Lung (tissue), 12 donors: ENCODE data around the gene PTGES3. TPM values are rescaled to one million over a fixed set of nuclear protein-coding genes. Genes with fewer than 3 reads are reported as not detected.
"Not testable (repeated sequence)": the region's sequence is repeated elsewhere in the genome, so short reads cannot be mapped to it uniquely, and the experiment has no call there.

Experiments
- ATAC-seq: fragments of 200-7000 bp; cut with Tn5 transposase; one replicate; pipeline ENCODE4 v1.9.1; 2020; ENCODE audit warnings: moderate number of reproducible peaks; ENCODE audit not compliant: insufficient read depth, low FRiP score
- DNase-seq, 3 donors: peaks; one replicate each; pipeline ENCODE4 v3.0.0-alpha.2; 2013 to 2017
- H3K27ac ChIP-seq, 2 donors: one replicate each; pipeline ENCODE4 v1.5.1; 2013; ENCODE audit warnings: mild to moderate bottlenecking in 2 of 2, moderate library complexity in 2 of 2, control low read depth in 1 of 2, inconsistent platforms in 1 of 2, low read depth in 1 of 2, low read length in 1 of 2
- H3K27me3 ChIP-seq, 3 donors: one replicate each; pipeline ENCODE4 v1.5.1; 2013; ENCODE audit warnings: low read length in 2 of 3; ENCODE audit not compliant: control insufficient read depth in 3 of 3, insufficient read depth in 3 of 3
- H3K36me3 ChIP-seq, 4 donors: one replicate each; pipeline ENCODE4 v1.5.1; 2013; ENCODE audit warnings: low read length in 4 of 4, mild to moderate bottlenecking in 1 of 4, moderate library complexity in 1 of 4; ENCODE audit not compliant: control insufficient read depth in 4 of 4, insufficient read depth in 4 of 4
- H3K4me1 ChIP-seq, 5 donors: one replicate each; pipeline ENCODE4 v1.5.1; 2013; ENCODE audit warnings: low read length in 5 of 5, mild to moderate bottlenecking in 2 of 5, moderate library complexity in 1 of 5; ENCODE audit not compliant: control insufficient read depth in 5 of 5, insufficient read depth in 5 of 5
- H3K4me3 ChIP-seq: one replicate; pipeline ENCODE4 v1.5.1; 2013; ENCODE audit warnings: mild to moderate bottlenecking, control low read depth, moderate library complexity
- H3K9ac ChIP-seq, 2 donors: one replicate each; pipeline ENCODE4 v1.5.1; 2013; ENCODE audit warnings: low read length in 2 of 2, control low read depth in 1 of 2; ENCODE audit not compliant: insufficient read depth in 1 of 2
- H3K9me3 ChIP-seq, 4 donors: one replicate each; pipeline ENCODE4 v1.5.1; 2013; ENCODE audit warnings: low read length in 3 of 4, mild to moderate bottlenecking in 1 of 4, moderate library complexity in 1 of 4; ENCODE audit not compliant: control insufficient read depth in 4 of 4, insufficient read depth in 3 of 4
- CTCF ChIP-seq: IDR thresholded peaks from 2 replicates; pipeline ENCODE4 v1.5.1; 2012; ENCODE audit warnings: mild to moderate bottlenecking; ENCODE audit errors: control extremely low read depth, extremely low read depth
- WGBS, 2 donors: extraction: QIAGEN DNeasy Blood & Tissue Kit; methylation state at CpG; one replicate each; pipeline ENCODE4 v1.1.7; 2013; 5-methylcytosine and 5-hydroxymethylcytosine counted together
- polyA plus RNA-seq, 2 donors: library from polyadenylated mRNA; stranded (reverse); fragments of 200-250 nt; gene quantifications; one replicate each; pipeline ENCODE4 v1.2.1, GENCODE V29; 2013
- total RNA-seq, 2 donors: library from RNA; depleted of rRNA in 1 of 2; stranded (reverse); fragments of >200 nt in 1 of 2; gene quantifications; one replicate each; pipeline ENCODE4 v1.2.1, GENCODE V29; 2014 to 2021
- donor health status: control.
- donor health status: control.
- donor health status: Bipolar disorder and iron deficiency.
- donor health status: healthy.
- donor health status: DM: yes; HTN: yes; CAD: no.

The PTGES3 gene
- total and polyA plus RNA-seq, 4 donors, result 88.6 to 180 (median 152) TPM

- DNase-seq, result no peak
- no peak overlapping the region for H3K27ac ChIP-seq
- H3K4me1 ChIP-seq, result no peaks in the 10 kb centered on the region
- H3K27me3 ChIP-seq, result no peaks in the 10 kb centered on the region
- 92 to 93% methylated on average over 7 of the region's 7 CpGs for WGBS, 2 donors
- no peak for TF ChIP-seq CTCF
- H3K36me3 ChIP-seq, result peaks cover 6 to 19% (median 14%) of the 10 kb centered on the region in 4 donors
- H3K9ac ChIP-seq, result no peak overlapping the region
- H3K9me3 ChIP-seq, result no peaks in the 10 kb centered on the region
- H3K4me3 ChIP-seq, result no peak overlapping the region
- ATAC-seq, result no peak
Observed at GRCh38 chr12:56661560-56661959, 26.5 kb downstream of the PTGES3 start.

- Histone ChIP-seq H3K4me1 (no peaks in the 10 kb centered on the region), H3K27me3 (no peaks in the 10 kb centered on the region), H3K9me3 (no peaks in the 10 kb centered on the region), H3K27ac (no peak overlapping the region), H3K9ac (no peak overlapping the region), H3K4me3 (no peak overlapping the region), H3K36me3 (peaks cover 0 to 6% (median under 1%) of the 10 kb centered on the region in 4 donors)
- ATAC-seq, result no peak
- no peak for DNase-seq
- 76 to 87% methylated on average over 1 of the region's 1 CpG for WGBS, 2 donors
- no peak for TF ChIP-seq CTCF
Observed at GRCh38 chr12:56658921-56659320, 29.2 kb downstream of the PTGES3 start.

GRCh38 chr12:56657416-56658379 lies 30.4 kb downstream of the PTGES3 start:
- TF ChIP-seq CTCF, result no peak
- H3K4me1 ChIP-seq, result no peaks in the 10 kb centered on the region
- no peak for ATAC-seq
- WGBS, 2 donors, result 85 to 89% methylated on average over 7 of the region's 7 CpGs
- no peak overlapping the region for H3K27ac ChIP-seq
- no peak for DNase-seq
- H3K9ac ChIP-seq, result no peak overlapping the region
- peaks cover 0 to 1% (median 0%) of the 10 kb centered on the region in 4 donors for H3K36me3 ChIP-seq
- H3K9me3 ChIP-seq, result no peaks in the 10 kb centered on the region
- no peaks in the 10 kb centered on the region for H3K27me3 ChIP-seq
- no peak overlapping the region for H3K4me3 ChIP-seq

- not testable (repeated sequence) for H3K27ac ChIP-seq, H3K4me1 ChIP-seq, H3K36me3 ChIP-seq, DNase-seq, H3K27me3 ChIP-seq, H3K9ac ChIP-seq, ATAC-seq, H3K9me3 ChIP-seq, H3K4me3 ChIP-seq
- 84 to 92% methylated on average over 5 of the region's 5 CpGs for WGBS, 2 donors
Observed at GRCh38 chr12:56653781-56654180, 34.3 kb downstream of the PTGES3 start.

- peaks cover 0 to 12% (median 4%) of the 10 kb centered on the region in 5 donors for H3K4me1 ChIP-seq
- peaks cover 4 to 14% (median 8%) of the 10 kb centered on the region in 4 donors for H3K36me3 ChIP-seq
- H3K27ac ChIP-seq, DNase-seq, H3K9me3 ChIP-seq, H3K9ac ChIP-seq, H3K27me3 ChIP-seq, H3K4me3 ChIP-seq, ATAC-seq: not testable (repeated sequence)
- WGBS, 2 donors, result 92 to 100% methylated on average over 9 of the region's 9 CpGs
Observed at GRCh38 chr12:56648023-56648422, 40.1 kb downstream of the PTGES3 start.
